CD4-positive, alpha-beta T cell treated with Interleukin-6 at 100 ng/mL for 8 hours (primary cell): ENCODE data around the gene C2CD3.
"Not testable (repeated sequence)": the region's sequence is repeated elsewhere in the genome, so short reads cannot be mapped to it uniquely, and the experiment has no call there.

Source experiments
- DNase-seq: peaks from one replicate; pipeline ENCODE4 v3.0.0-alpha.2; 2020; ENCODE audit warnings: mixed read lengths, low spot score

The C2CD3 gene

DNA sequence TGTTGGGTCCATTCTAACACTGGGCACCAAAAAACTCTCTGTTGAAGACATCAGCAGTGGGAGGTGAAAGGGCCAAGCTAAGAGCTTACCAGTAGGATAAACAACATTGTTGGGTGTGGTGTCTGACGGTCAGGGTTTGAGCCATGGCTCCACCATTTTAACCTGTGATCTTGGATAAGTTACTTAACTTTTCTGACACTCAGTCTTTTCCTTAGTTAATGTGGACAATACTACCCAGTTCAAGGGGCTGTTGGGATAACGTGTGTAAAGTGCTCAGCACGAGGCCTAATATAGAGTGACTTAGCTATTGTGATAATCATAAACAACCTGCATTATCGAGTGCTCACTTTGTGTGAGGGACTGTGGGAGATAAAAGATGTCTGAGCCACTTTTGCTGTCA is 168.0 kb downstream of the C2CD3 start:
- no peak for DNase-seq

DNA sequence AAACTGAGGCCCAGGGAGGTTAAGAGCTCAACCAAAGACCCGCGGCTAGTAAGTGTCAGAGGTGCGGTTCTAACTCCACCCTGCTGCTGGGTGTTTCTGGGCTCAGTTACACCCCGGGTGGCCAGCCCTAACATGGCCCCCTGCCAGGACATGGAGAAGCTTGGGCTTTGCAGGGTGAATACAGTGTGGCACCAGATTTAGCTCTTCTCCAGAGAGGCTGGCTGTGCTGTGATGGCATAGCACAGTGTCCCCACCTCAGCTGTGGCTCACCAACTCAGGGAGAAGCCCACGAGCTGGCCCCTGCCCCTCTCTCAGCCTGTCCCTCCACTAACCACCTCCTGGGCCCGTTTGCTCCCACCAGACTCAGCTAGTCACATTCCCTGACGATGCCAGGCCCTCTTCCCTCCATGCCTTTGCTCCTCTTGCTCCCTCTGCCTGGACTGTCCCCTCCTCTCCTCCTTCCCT is 168.9 kb downstream of the C2CD3 start:
- no peak for DNase-seq

DNA sequence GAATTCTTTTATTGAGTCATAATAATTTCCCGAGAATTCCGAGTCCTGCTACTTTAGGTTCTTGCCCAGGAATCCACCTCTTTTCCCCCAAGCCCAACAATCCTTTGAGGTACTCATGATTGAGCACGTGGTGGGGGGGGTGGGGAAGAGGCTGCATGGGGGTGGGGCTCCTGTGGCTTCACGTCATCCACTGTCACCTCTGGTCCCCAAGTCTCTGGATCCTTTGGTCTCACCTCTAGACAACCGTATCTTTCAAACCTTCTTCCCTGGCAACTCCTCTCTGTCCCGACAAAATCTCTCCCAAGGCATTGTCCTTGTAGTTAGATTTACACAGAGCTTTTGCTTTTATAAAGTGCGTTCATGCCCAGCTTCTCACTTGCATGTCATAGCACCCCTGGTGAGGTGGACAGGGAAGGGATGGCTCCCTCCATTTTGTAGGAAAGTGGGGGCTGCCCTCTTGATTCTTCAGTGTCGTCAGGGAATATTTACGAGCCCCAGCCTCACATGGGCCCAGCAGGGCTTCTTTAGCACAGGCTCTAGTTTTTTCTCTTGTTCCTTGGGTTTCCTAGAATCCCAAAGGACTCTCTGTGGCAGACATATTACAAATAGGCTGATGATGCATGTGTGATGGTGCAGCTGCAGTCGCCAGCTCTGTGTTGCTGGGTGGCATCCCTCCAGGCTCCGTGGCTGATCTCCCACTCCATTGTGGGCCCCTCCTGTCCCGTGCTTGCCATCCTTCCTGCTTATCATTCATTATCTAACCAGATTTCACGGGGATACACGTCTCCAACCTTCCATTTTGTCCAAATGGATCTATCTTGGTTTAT is 170.3 kb downstream of the C2CD3 start:
- no peak for DNase-seq

DNA sequence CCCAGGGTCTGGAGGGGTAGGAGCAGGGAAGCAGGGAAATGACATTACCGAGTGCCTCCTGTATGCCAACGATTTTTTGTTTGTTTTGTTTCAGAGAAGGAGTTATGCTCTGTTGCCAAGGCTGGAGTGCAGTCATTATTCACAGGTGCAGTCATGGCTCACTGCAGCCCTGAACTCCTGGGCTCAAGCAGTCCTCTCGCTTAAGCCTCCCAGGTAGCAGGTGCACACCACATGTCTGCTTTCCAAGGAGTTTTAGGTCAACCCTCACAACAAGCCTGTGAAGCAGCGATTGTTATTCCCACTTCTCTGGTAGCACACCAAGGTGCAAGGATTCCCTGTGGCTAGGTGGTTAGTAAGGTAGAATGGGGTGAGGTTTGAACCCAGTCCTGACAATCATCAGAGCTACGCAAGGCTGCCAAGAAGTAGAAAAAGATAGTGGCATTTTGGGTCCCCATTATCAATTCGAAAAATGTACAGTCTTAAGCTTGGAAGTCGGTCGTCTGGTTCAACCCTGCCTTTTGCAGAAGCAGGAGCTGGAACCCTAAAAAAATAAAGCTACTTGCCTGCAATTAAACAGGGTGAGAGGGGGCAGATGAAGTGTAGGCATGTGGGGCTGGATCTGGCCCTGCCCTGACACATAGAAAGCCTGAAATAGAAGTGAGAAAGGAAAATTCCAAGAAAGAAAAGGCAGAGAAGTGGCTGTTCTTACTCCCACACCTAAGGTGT is 171.1 kb downstream of the C2CD3 start:
- no peak for DNase-seq

DNA sequence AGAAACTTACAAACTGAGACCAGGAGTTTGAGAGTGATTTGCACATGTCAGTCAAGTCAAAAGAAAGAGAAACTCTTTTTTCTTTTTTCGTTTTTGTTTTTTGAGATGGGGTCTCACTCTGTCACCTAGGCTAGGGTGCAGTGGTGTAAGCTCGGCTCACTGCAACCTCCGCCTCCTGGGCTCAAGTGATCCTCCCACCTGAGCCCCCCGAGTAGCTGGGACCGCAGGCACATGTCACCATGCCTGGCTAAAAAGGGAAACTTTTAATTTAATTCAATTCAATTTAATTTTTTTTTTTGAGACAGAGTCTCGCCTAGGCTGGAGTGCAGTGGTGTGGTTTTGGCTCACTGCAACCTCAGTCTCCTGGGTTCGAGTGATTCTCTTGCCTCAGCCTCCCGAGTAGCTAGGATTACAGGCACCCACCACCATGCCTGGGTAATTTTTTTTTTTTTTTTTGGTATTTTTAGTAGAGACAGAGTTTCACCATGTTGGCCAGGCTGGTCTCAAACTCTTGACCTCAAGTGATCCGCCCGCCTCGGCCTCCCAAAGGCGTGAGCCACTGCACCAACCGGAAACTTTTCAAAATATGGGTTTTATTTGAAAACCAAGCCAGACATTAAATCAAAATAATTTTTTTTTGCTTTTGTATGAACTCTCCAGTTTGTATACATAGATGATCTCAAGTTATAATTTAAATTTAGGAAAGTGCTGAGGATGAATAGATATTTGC is 171.8 kb downstream of the C2CD3 start:
- no peak for DNase-seq

DNA sequence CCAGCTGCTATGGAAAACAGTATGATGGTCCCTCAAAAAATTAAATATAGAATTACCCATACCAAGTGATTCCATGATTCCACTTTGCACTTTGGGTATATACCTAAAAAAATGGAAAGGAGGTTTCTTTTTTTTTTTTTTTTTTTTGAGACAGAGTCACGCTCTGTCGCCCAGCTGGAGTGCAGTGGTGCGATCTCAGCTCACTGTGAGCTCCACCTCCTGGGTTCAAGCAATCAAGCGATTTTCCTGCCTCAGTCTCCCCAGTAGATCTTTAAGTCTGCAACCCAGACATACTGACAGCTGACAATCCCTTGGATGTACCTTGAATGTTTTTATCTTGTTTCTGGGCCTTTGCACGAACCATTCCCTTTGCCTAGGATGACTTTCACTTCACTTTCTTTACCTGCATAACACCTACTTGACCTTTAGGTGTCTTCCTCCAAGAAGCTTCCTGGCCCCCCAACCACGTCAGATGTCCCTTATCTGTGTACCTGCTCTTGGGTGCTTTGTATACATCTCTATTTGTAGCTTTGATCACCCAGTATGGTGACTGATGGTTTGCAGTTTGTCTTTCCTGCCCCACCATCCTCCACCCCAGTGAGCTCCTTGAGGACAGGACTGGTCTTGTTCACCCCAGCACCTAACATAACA is 173.6 kb downstream of the C2CD3 start:
- no peak for DNase-seq

- no peak for DNase-seq
Measured at GRCh38 chr11:73996161-73996747, 174.5 kb downstream of the C2CD3 start.

DNA sequence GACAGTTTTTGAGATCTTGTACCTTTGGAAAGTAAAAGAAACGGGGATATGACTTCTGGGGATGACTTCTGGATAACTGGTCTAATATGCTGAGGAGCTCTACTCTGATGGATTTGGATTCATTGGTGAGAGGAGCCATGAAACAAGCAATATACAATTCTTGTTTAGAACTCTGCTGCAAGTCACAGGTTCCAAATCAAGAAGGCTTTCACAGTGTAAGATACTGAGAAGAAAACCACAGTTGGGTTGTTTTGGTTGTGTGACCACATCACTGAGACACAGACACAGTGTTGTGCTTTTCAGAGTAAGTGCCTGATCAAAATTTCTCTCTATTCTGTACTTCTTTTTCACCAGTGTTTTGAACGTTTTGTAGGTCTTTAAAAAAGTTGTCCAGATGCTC is 175.1 kb downstream of the C2CD3 start:
- DNase-seq, result peak; percentile 73

GRCh38 chr11:73995247-73995646 is 175.6 kb downstream of the C2CD3 start:
- peak; percentile 72 for DNase-seq

DNA sequence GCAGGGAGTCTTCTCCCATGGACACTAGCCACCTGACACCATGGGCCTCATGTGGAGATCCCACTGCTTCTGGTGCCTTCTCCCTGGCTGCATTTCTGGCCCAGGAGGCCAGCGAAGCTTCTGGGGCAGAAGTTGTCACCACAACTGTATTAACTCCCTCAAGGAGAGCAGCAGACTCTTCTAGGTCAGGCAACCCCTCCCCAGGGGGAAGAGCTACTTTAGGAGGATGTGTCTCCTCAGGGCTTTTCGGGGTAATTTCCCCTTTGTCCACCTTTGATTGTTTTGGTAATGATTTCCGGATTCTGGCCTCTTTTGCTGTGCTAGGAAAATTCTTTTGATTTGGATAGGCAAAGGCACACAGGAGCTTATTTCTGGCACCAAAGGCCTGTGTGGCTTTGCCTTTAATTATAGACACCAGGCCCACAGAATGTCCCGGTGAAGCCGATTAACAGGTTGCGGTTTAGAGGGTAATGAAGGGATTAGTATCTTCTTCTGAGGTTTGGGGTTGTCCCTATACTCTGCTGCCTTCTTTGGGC is 179.3 kb downstream of the C2CD3 start:
- no peak for DNase-seq

- no peak for DNase-seq
Measured at GRCh38 chr11:73990730-73991129, 180.1 kb downstream of the C2CD3 start.

DNA sequence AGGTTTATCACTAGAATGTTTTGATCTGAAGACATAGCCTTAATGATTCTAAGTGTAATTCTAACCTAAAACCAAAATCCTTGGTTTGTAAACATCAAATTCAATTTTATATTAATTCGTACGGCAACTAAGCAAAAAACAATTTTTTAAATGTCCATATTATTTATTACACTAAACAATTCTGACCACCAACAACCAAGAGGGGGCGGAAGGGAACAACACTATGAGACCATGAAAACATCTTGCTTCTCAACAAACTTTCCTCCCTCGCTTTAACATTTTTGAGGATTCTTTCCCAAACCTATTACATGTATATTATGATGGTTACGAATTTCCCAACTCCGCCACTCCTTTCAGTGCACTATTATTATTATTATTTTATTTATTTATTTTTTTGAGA is 181.6 kb downstream of the C2CD3 start:
- no peak for DNase-seq

- no peak for DNase-seq
Measured at GRCh38 chr11:73988227-73988626, 182.6 kb downstream of the C2CD3 start.

- not testable (repeated sequence) for DNase-seq
Measured at GRCh38 chr11:73985661-73986060, 185.1 kb downstream of the C2CD3 start.

- no peak for DNase-seq
Measured at GRCh38 chr11:73983741-73984538, 186.9 kb downstream of the C2CD3 start.

DNA sequence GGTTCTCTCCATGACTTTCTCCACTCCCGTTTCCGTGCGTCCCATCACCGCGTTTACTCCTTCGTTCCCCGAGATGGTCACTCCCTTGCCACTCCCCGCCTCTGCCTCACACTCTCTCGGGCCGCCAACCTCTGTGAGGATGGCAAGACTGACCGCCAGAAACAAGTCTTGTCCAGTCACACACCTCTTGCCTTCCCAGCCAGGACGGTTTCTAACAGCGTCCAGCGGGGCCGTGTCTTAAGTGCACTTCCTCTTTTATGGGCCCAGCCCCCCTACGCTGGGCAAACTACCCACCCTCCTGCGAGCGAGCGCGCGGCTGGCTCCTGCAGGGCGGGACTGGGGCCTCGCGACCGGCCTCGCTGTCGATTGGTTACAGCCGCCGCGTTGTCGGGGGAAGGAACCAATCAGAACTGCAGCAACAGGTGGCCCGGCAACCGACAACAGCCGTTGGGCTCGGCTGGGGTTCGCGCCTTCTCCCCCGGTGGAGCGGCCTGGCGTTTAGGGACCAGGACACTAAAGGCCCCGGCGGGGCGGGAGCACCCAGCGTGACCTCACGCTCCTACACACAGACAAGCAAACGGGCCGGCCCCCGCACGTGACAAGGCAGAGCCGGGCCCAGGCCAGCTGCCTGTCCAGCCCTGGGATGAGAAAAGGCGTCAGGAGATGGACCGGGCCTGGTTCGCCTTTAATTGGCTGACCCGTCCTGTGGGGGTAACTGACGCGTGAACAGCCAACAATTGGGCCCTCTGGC is 187.6 kb downstream of the C2CD3 start:
- peak; percentile 94 for DNase-seq

DNA sequence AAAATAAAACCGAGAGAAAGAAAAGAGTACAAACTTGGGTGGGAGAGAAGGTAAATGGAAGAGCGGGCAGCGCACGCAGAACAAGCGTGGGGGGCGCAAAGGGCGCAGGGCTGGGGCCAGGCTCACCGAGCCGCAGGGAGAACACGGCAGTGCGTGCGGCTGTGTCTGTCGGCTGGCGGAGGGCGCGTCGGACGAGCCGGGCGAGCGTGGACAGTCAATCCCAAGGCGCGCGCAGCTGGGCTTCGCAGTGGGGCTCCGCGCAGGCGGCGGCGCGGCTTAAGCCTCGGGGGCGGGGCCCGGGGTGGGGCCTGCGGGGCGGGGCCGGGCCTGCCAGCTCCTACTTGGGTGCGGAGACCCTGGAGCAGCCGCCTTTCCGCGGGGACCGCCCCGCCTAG is 188.2 kb downstream of the C2CD3 start, which contains the start of gene UCP2:
Gene UCP2, minus strand, starts transcription at position 249 of the 395 bp plus-strand sequence. CDS start 4,465 bp downstream, outside the sequence.
- DNase-seq, result peak; percentile 82

GRCh38 chr11:73981051-73981805 is 189.6 kb downstream of the C2CD3 start:
- DNase-seq, result no peak
